Astrocyte of the cerebellum (primary cell): ENCODE results near the gene TCP11L2.

Experiments
- DNase-seq: peaks from one replicate; pipeline ENCODE4 v3.0.0-alpha.2; 2011; ENCODE audit warnings: low read depth
- H3K4me3 ChIP-seq: 2 replicates; pipeline ENCODE4 v1.5.1; 2011; ENCODE audit warnings: mild to moderate bottlenecking, low read depth, low read length, moderate library complexity
- in situ Hi-C: cut with HindIII; loops from 2 replicates; pipeline ENCODE4 v1.10.0; 2017; ENCODE audit warnings: low sequenced_read_pairs
- TF ChIP-seq, protein P1 (sequence below): IDR thresholded peaks from 2 replicates; pipeline ENCODE4 v1.5.1; 2012; ENCODE audit warnings: low read length, low read depth, moderate library complexity, mild to moderate bottlenecking; ENCODE audit errors: missing control alignments

The TCP11L2 gene

DNA sequence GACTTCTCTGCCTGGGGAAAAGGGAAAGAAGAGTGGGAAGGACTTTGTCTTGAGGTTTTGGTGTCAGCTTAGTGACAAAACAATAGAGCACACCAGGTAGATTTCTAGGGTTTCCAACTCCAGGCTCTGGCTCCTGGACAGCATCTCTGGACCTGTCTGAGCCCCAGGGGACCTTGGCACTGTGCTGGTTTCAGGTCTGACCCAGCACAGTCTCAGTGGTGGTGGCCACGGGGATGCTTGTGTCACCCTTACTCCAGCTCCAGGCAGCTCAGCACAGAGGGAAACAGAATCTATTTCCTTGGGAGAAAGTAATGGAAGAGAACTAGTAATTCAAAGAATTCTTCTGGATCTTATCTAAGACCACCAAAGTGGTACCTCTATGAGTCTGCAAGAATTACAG lies 43.6 kb upstream of the TCP11L2 start:
- TF ChIP-seq, protein P1, sequence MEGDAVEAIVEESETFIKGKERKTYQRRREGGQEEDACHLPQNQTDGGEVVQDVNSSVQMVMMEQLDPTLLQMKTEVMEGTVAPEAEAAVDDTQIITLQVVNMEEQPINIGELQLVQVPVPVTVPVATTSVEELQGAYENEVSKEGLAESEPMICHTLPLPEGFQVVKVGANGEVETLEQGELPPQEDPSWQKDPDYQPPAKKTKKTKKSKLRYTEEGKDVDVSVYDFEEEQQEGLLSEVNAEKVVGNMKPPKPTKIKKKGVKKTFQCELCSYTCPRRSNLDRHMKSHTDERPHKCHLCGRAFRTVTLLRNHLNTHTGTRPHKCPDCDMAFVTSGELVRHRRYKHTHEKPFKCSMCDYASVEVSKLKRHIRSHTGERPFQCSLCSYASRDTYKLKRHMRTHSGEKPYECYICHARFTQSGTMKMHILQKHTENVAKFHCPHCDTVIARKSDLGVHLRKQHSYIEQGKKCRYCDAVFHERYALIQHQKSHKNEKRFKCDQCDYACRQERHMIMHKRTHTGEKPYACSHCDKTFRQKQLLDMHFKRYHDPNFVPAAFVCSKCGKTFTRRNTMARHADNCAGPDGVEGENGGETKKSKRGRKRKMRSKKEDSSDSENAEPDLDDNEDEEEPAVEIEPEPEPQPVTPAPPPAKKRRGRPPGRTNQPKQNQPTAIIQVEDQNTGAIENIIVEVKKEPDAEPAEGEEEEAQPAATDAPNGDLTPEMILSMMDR = no peak
- no peak overlapping the region for H3K4me3 ChIP-seq
- DNase-seq = no peak
- in situ Hi-C loops = no loop called here

DNA sequence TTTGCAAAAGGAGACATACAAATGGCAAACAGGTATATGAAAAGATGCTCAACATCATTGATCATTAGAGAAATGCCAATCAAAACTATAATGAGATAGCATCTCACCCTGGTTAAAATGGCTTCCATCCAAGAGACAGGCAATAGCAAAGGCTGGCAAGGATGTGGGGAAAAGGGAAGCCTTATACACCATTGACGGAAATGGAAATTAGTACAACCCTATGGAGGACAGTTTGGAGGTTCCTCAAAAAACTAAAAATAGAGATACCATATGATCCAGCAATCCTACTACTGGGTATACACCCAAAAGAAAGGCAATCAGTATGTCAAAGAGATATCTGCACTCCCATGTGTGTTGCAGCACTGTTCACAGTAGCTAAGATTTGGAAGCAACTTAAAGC lies 37.4 kb upstream of the TCP11L2 start:
- TF ChIP-seq, protein P1 = no peak
- in situ Hi-C loops = no loop called here
- no peak overlapping the region for H3K4me3 ChIP-seq

DNA sequence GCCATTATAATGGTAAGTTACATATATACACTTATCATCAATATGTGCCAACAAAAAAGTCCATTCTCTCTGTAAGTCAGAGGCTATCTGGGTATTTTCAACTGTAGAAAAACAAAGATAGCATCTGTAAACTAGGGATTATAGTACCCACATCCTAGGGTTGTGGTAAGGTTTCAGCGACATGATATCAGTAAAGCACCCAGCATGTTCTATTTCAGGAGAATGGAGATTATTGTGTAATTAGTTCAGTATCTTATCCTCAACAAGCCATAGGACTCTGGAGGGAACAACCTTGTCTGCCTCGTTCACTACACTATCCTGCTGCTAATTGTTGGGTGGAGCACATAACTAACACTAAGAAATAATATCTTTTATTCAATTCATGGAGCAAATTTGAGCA lies 35.0 kb upstream of the TCP11L2 start:
- TF ChIP-seq, protein P1 = no peak
- no peak for DNase-seq
- no peak overlapping the region for H3K4me3 ChIP-seq
- in situ Hi-C loops = no loop called here

More for the DNA sequence above, 37.4 kb upstream of the TCP11L2 start:
- DNase-seq = no peak

DNA sequence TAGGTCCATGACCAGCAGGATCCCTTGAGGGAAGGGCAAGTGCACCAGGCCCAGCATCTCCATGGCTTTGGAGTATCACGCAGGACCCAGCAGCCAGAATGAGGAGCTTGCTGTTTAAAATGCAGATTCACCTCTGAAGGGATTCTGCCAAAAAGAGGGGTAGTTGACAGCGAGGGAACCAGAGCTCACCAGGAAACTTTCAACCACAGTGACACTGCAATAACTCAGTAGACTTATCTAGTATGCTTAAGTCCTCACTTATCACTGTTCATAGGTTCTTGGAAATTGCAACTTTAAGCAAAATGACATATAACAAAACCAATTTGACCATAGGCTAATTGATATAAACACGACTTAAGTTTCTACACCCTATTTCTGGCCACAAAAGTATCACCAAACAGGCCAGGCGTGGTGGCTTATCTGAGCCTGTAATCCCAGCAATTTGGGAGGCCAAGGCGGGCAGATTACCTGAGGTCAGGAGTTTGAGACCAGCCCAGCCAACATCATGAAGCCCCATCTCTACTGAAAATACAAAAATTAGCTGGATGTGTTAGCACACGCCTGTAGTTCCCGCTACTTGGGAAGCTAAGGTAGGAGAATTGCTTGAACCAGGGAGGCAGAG lies 33.3 kb upstream of the TCP11L2 start:
- no peak for DNase-seq
- TF ChIP-seq, protein P1 = no peak
- no peak overlapping the region for H3K4me3 ChIP-seq
- in situ Hi-C loops = no loop called here

DNA sequence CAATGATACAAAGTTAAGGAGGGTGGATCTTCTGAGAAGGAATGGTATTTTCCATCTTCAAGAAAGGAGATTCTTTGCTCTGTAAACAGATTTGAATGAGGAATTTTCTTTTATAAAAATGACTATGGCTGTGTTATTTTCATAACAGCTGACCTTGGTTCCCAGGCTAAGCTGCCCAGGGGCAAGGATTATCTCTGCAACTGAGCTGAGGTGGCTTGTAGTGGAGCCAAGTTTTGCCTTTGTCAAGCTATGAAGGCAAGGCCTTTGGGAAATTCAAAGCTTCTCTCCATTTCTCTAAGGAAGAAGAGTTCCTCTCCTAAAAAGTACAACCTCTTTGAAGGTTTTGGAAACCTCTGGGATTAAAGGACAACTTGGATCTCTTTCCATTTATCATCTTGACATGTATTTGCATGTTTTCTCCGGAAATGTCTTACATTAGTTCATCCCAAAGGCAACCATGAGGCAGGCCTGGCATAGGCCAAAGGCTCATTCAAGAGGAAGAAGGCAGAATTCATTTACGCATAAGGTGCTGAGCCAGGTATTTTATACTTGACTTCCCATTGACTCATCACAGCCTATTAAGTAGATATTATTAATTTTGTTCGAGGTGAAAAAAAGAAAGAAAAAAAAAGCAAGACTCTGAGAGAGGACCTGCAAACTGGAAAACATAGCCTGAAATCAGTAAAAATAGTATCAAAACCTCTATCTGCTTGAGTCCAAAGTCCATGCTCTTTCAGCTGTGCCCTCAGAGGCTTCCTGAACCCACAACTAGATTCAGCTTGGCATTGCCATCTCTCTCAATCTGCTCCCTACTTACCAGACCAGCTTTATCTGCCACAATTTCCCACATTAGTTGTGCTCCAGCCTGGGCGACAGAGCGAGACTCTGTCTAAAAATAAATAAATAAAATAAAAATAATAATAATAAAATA lies 30.7 kb upstream of the TCP11L2 start:
- no peak for DNase-seq
- TF ChIP-seq, protein P1 = no peak
- in situ Hi-C loops = no loop called here
- H3K4me3 ChIP-seq = no peak overlapping the region

DNA sequence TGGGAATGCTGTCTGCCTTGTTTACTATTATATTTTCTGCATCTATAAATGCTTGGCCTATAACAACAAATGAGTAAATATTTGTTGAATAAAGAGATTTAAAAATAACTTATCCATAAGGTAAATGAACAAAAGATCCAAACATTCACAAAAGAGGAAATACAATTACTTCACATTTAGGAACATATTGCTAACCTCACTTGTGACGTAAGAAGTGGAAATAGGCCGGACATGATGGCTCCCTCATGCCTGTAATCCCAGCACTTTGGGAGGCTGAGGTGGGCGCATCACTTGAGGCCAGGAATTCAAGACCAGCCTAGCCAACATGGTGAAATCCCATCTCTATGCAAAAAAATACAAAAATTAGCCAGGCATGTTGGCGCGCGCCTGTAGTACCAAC lies 29.0 kb upstream of the TCP11L2 start:
- TF ChIP-seq, protein P1 = no peak
- in situ Hi-C loops = no loop called here
- DNase-seq = no peak
- H3K4me3 ChIP-seq = no peak overlapping the region
